GM12878 (cell line): Measurements from ENCODE around the gene ZNF891. TPM values are rescaled to one million over a fixed set of nuclear protein-coding genes. Genes with fewer than 3 reads are reported as not detected.

Experiments used
- CBX5 ChIP-seq: sonication (generic); IDR thresholded peaks from 2 replicates; pipeline ENCODE4 v1.6.1; 2016; ENCODE audit warnings: low read depth, moderate library complexity, mild to moderate bottlenecking, inconsistent platforms
- CREM ChIP-seq: IDR thresholded peaks from 2 replicates; pipeline ENCODE4 v1.6.1; 2014; ENCODE audit warnings: antibody characterized with exemption, low read depth
- E4F1 ChIP-seq: fragments of 450-650 bp; IDR thresholded peaks from 2 replicates; pipeline ENCODE4 v1.6.1; 2018; ENCODE audit warnings: borderline replicate concordance, mild to moderate bottlenecking; ENCODE audit not compliant: partially characterized antibody
- EED ChIP-seq: sonication (generic); IDR thresholded peaks from 2 replicates; pipeline ENCODE4 v1.6.1; 2016; ENCODE audit warnings: antibody characterized with exemption, low read depth
- EP300 ChIP-seq, 2 experiments: fragments of 150-350 bp in 1 of 2; IDR thresholded peaks; 2 replicates each; pipeline ENCODE4 v1.6.1; 2011 to 2012; ENCODE audit warnings: low read depth in 2 of 2, low read length in 2 of 2, borderline replicate concordance in 1 of 2, improper control_type of control experiment in 1 of 2, inconsistent platforms in 1 of 2; ENCODE audit not compliant: control insufficient read depth in 1 of 2
- GABPA ChIP-seq: IDR thresholded peaks from 2 replicates; pipeline ENCODE4 v1.6.1; 2014; ENCODE audit warnings: antibody characterized with exemption, low read depth, mild to moderate bottlenecking, inconsistent platforms
- IKZF1 ChIP-seq: fragments of 450-650 bp; conservative IDR thresholded peaks from 2 replicates; pipeline ENCODE4 v1.6.1; 2017; ENCODE audit warnings: antibody characterized with exemption, mild to moderate bottlenecking
- NBN ChIP-seq: fragments of 450-650 bp; IDR thresholded peaks from 2 replicates; pipeline ENCODE4 v1.6.1; 2016
- REST ChIP-seq: IDR thresholded peaks from 2 replicates; pipeline ENCODE4 v1.6.1; 2012; ENCODE audit warnings: mild to moderate bottlenecking, low read depth, low read length
- RFX5 ChIP-seq: IDR thresholded peaks from 2 replicates; pipeline ENCODE4 v1.6.1; 2011; ENCODE audit warnings: low read depth, low read length, improper control_type of control experiment
- SMAD5 ChIP-seq: IDR thresholded peaks from 2 replicates; pipeline ENCODE4 v1.6.1; 2016; ENCODE audit warnings: antibody characterized with exemption, low read depth
- ZBTB4 ChIP-seq: fragments of 450-650 bp; formaldehyde crosslinking; IDR thresholded peaks from 2 replicates; pipeline ENCODE4 v1.4.0; 2022; ENCODE audit warnings: mild to moderate bottlenecking, moderate library complexity
- ZZZ3 ChIP-seq: IDR thresholded peaks from 2 replicates; pipeline ENCODE4 v1.6.1; 2011; ENCODE audit warnings: low read depth; ENCODE audit not compliant: control insufficient read depth, insufficient read length
- polyA plus RNA-seq, 11 experiments: library from polyadenylated mRNA; depleted of rRNA in 4 of 11; unstranded in 6 of 11; stranded (reverse) in 5 of 11; fragments of >200 nt; fragmentation: Nextera tagmentation in 4 of 11; fragmentation: Illumina TruSeq in 1 of 11; extraction: Ambion mirVana in 4 of 11; extraction: Trizol in 1 of 11; gene quantifications; 1 replicate in 1 of 11; 2 replicates in 10 of 11; pipeline versions ENCODE4 v1.2.1 to v1.2.3, GENCODE V29; 2011 to 2016; ENCODE audit warnings: inconsistent platforms in 2 of 11, missing spikeins in 2 of 11, low read depth in 1 of 11
- total RNA-seq, 4 experiments: library from RNA; depleted of rRNA in 3 of 4; stranded (reverse); fragments of >200 nt in 3 of 4; fragmentation: Illumina TruSeq in 1 of 4; extraction: Trizol in 1 of 4; gene quantifications; 2 replicates each; pipeline versions ENCODE4 v1.2.1 to v1.2.3, GENCODE V29; 2013 to 2021
- TF ChIP-seq, protein P1 (sequence below): fragments of 450-650 bp; IDR thresholded peaks from 2 replicates; pipeline ENCODE4 v1.6.1; 2014; ENCODE audit warnings: mild to moderate bottlenecking
- TF ChIP-seq, protein P2 (sequence below): fragments of 450-650 bp; IDR thresholded peaks from 2 replicates; pipeline ENCODE4 v1.6.1; 2016; ENCODE audit warnings: mild to moderate bottlenecking

ZNF891 gene
- total and polyA plus RNA-seq, 10 of the 15 experiments (the other 5 are each of a cell fraction or from before 2014, with no cell fraction given) = 0.20 to 1.1 (median 0.69) TPM

GRCh38 chr12:133080368-133081158 lies 49.5 kb downstream of the ZNF891 start, which contains the start of gene ZNF140 (continued):
- no peak for TF ChIP-seq REST
- no peak; the same call in 1 of the 2 replicates for TF ChIP-seq CBX5
- TF ChIP-seq, protein P1, sequence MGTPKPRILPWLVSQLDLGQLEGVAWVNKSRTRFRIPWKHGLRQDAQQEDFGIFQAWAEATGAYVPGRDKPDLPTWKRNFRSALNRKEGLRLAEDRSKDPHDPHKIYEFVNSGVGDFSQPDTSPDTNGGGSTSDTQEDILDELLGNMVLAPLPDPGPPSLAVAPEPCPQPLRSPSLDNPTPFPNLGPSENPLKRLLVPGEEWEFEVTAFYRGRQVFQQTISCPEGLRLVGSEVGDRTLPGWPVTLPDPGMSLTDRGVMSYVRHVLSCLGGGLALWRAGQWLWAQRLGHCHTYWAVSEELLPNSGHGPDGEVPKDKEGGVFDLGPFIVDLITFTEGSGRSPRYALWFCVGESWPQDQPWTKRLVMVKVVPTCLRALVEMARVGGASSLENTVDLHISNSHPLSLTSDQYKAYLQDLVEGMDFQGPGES = no peak
- peak; percentile 41 for TF ChIP-seq EED
- TF ChIP-seq ZZZ3 = no peak
- TF ChIP-seq GABPA = peak; percentile 69
- TF ChIP-seq CREM = peak; percentile 96
- TF ChIP-seq EP300 (IDR thresholded peaks at IDR 0.05; ENCODE audit: borderline replicate concordance in 1 of 2, control insufficient read depth in 1 of 2, low read depth in 2 of 2, low read length in 2 of 2) = no peak
- TF ChIP-seq IKZF1 = peak; percentile 99
- TF ChIP-seq, protein P2, sequence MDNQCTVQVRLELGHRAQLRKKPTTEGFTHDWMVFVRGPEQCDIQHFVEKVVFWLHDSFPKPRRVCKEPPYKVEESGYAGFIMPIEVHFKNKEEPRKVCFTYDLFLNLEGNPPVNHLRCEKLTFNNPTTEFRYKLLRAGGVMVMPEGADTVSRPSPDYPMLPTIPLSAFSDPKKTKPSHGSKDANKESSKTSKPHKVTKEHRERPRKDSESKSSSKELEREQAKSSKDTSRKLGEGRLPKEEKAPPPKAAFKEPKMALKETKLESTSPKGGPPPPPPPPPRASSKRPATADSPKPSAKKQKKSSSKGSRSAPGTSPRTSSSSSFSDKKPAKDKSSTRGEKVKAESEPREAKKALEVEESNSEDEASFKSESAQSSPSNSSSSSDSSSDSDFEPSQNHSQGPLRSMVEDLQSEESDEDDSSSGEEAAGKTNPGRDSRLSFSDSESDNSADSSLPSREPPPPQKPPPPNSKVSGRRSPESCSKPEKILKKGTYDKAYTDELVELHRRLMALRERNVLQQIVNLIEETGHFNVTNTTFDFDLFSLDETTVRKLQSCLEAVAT = peak; percentile 12; the same call in 1 of the 2 replicates
- peak; percentile 66 for TF ChIP-seq NBN
- TF ChIP-seq RFX5 = no peak
- TF ChIP-seq ZBTB4 (CRISPR knock-in tag) = no peak
- TF ChIP-seq SMAD5 = peak; percentile 55
- peak; percentile 8 for TF ChIP-seq E4F1
